GM20000 (cell line): ENCODE measurements around the gene NID2.

ENCODE experiments used
- DNase-seq: peaks from one replicate; pipeline ENCODE4 v3.0.0; 2012; ENCODE audit warnings: low spot score
- CTCF ChIP-seq: IDR thresholded peaks from 2 replicates; pipeline ENCODE4 v1.5.1; 2012; ENCODE audit warnings: mild to moderate bottlenecking, control low read depth; ENCODE audit errors: extremely low read depth, missing control alignments

Gene NID2

GRCh38 chr14:52046376-52046917 is 22.4 kb downstream of the NID2 start:
- DNase-seq: no peak
- no peak for TF ChIP-seq CTCF

- no peak for TF ChIP-seq CTCF
- DNase-seq: no peak
These were observed 23.9 kb downstream of the NID2 start for GRCh38 chr14:52044791-52045522.

GRCh38 chr14:52043690-52044089 is 25.2 kb downstream of the NID2 start:
- DNase-seq: peak; percentile 23
- TF ChIP-seq CTCF: no peak

GRCh38 chr14:52042371-52043289 is 26.2 kb downstream of the NID2 start:
- no peak for DNase-seq
- no peak for TF ChIP-seq CTCF

GRCh38 chr14:52040598-52040997 is 28.3 kb downstream of the NID2 start:
- no peak for DNase-seq
- no peak for TF ChIP-seq CTCF

GRCh38 chr14:52039124-52039815 is 29.6 kb downstream of the NID2 start:
- no peak for DNase-seq
- TF ChIP-seq CTCF: no peak

- DNase-seq: no peak
- TF ChIP-seq CTCF: no peak
These were observed 35.7 kb downstream of the NID2 start for GRCh38 chr14:52033101-52033642.
